ENCODE results near the gene C1orf52. TPM values are rescaled to one million over a fixed set of nuclear protein-coding genes. Genes with fewer than 3 reads are reported as not detected.

C1orf52 gene
- total and polyA plus RNA-seq, 8 donors: 18.0 to 66.4 (median 54.6) TPM

GRCh38 chr1:85229574-85230097 lies 29.8 kb downstream of the C1orf52 start:
- no peak overlapping the region for H3K4me3 ChIP-seq
- no peak for DNase-seq
- no peak overlapping the region for H3K27ac ChIP-seq
- ATAC-seq: no peak
- no peak for TF ChIP-seq CTCF (IDR thresholded peaks at IDR 0.05)
- H3K9me3 ChIP-seq: no peaks in the 10 kb centered on the region
- no peaks in the 10 kb centered on the region for H3K27me3 ChIP-seq
- no peaks in the 10 kb centered on the region for H3K36me3 ChIP-seq
- peaks cover 6 to 7% of the 10 kb centered on the region in 2 donors for H3K4me1 ChIP-seq
- intact Hi-C loops (cut with DNase I): no loop called here

GRCh38 chr1:85228972-85229371 lies 30.5 kb downstream of the C1orf52 start:
- DNase-seq (peak in 1 of 4 donors; percentile 52), ATAC-seq (no peak)
- no peak for TF ChIP-seq CTCF (IDR thresholded peaks at IDR 0.05)
- Histone ChIP-seq H3K4me3 (no peak overlapping the region), H3K27me3 (no peaks in the 10 kb centered on the region), H3K4me1 (peaks cover 10 to 11% of the 10 kb centered on the region in 2 donors), H3K36me3 (no peaks in the 10 kb centered on the region), H3K9me3 (no peaks in the 10 kb centered on the region), H3K27ac (no peak overlapping the region)
- intact Hi-C loops (cut with DNase I): no loop called here

GRCh38 chr1:85225624-85226380 lies 33.7 kb downstream of the C1orf52 start:
- Histone ChIP-seq H3K27me3 (no peaks in the 10 kb centered on the region), H3K27ac (peak overlapping the region in 1 of 2 donors; percentile 60), H3K4me1 (peaks cover 10 to 11% of the 10 kb centered on the region in 2 donors), H3K4me3 (no peak overlapping the region), H3K36me3 (no peaks in the 10 kb centered on the region), H3K9me3 (no peaks in the 10 kb centered on the region)
- no peak for DNase-seq
- no peak for TF ChIP-seq CTCF (IDR thresholded peaks at IDR 0.05)
- intact Hi-C loops (cut with DNase I): no loop called here
- ATAC-seq: peak; percentile 48

- Histone ChIP-seq H3K27ac (peak overlapping the region in 1 of 2 donors; percentile 60), H3K36me3 (no peaks in the 10 kb centered on the region), H3K4me1 (peaks cover 10 to 11% of the 10 kb centered on the region in 2 donors), H3K9me3 (no peaks in the 10 kb centered on the region), H3K27me3 (no peaks in the 10 kb centered on the region), H3K4me3 (no peak overlapping the region)
- DNase-seq (peak in 2 of 4 donors; percentile 65 to 86), ATAC-seq (peak; percentile 89)
- intact Hi-C loops (cut with DNase I): no loop called here
- TF ChIP-seq CTCF (IDR thresholded peaks at IDR 0.05): no peak
Observed at GRCh38 chr1:85224734-85225623, 34.5 kb downstream of the C1orf52 start.

GRCh38 chr1:85224295-85224694 lies 35.2 kb downstream of the C1orf52 start:
- H3K4me3 ChIP-seq: no peak overlapping the region
- peak in 1 of 4 donors; percentile 69 for DNase-seq
- H3K27me3 ChIP-seq: no peaks in the 10 kb centered on the region
- intact Hi-C loops (cut with DNase I): no loop called here
- no peak for TF ChIP-seq CTCF (IDR thresholded peaks at IDR 0.05)
- H3K4me1 ChIP-seq: peaks cover 10 to 11% of the 10 kb centered on the region in 2 donors
- no peaks in the 10 kb centered on the region for H3K9me3 ChIP-seq
- ATAC-seq: peak; percentile 28
- no peaks in the 10 kb centered on the region for H3K36me3 ChIP-seq
- peak overlapping the region in 1 of 2 donors; percentile 60 for H3K27ac ChIP-seq
